Transverse colon (tissue), 4 donors: ENCODE data around the gene GGTLC3.
"Not testable (repeated sequence)": the region's sequence is repeated elsewhere in the genome, so short reads cannot be mapped to it uniquely, and the experiment has no call there.

ENCODE experiments used
- CTCF ChIP-seq, 5 experiments: fragments of 200-600 bp in 3 of 5; fragments of 450-650 bp in 2 of 5; sonication (generic) in 3 of 5; IDR thresholded peaks; 1 replicate in 2 of 5; 2 replicates in 3 of 5; pipeline ENCODE4 v1.5.1; 2016 to 2017; ENCODE audit warnings: antibody characterized with exemption in 5 of 5, inconsistent platforms in 3 of 5, mild to moderate bottlenecking in 2 of 5, moderate library complexity in 1 of 5
- POLR2AphosphoS5 ChIP-seq, 3 donors: sonication (generic); formaldehyde crosslinking; IDR thresholded peaks; one replicate each; pipeline ENCODE4 v1.6.1; 2016; ENCODE audit warnings: antibody characterized with exemption in 3 of 3

- TF ChIP-seq CTCF, POLR2AphosphoS5 (IDR thresholded peaks at IDR 0.05): not testable (repeated sequence)
Measured at GRCh38 chr22:18539994-18540393, 22.0 kb upstream of the GGTLC3 start.
